Hematopoietic multipotent progenitor cell treated with erythropoietin and hydrocortisone succinate and interleukin-3 and kit ligand, for 15 days (in vitro differentiated cells): ENCODE results near the gene CCL21.
"Not testable (repeated sequence)": the region's sequence is repeated elsewhere in the genome, so short reads cannot be mapped to it uniquely, and the experiment has no call there.

ENCODE experiments used
- DNase-seq: peaks from one replicate; pipeline ENCODE4 v3.0.0-alpha.2; 2015; ENCODE audit warnings: low spot score

The CCL21 gene, protein sequence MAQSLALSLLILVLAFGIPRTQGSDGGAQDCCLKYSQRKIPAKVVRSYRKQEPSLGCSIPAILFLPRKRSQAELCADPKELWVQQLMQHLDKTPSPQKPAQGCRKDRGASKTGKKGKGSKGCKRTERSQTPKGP

GRCh38 chr9:34710023-34710422 is at the start of gene CCL21:
CCL21 (minus strand) TSS chr9:34710136; CDS start chr9:34710066, 70 bp downstream.
- DNase-seq = no peak

DNA sequence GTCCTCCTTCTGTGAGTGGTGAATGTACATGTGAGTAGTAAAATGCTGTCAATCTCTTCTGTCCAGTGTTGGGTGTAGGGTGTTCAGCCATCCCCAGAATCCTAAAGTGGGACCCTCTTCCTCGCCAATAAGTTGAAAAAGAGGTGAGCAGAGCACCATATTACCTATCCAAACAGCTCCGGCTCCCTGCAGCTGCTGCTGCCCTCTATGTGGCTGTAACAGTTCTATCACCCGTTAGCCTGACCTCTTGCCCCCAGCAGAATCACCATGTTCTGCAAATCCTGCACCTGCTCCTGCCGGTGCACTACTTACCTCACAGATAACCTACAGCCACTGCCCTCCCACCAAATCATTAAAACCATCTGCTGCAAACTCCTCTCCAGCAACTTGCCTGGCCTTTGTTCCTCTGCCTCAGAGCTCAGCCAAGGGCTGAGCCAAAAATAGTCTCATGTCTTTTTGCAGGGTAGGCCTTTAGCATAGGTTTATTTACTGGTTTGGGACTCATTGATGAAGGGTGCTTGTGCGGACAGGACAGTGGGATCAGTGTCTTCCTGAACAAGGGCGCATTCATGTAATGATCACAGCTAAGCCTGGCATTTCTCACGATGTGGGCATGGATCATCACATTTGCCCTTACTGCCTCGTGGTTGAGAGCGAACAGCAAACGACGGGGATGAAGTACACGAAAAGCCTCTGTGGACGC is 49.6 kb upstream of the CCL21 start:
- no peak for DNase-seq

GRCh38 chr9:34750320-34750719 is 40.4 kb upstream of the CCL21 start:
- DNase-seq = not testable (repeated sequence)

- no peak for DNase-seq
These were observed 36.6 kb upstream of the CCL21 start for GRCh38 chr9:34746526-34746925.

- DNase-seq = no peak
These were observed 34.6 kb upstream of the CCL21 start for GRCh38 chr9:34744295-34745221.

GRCh38 chr9:34742710-34743109 is 32.8 kb upstream of the CCL21 start:
- no peak for DNase-seq

DNA sequence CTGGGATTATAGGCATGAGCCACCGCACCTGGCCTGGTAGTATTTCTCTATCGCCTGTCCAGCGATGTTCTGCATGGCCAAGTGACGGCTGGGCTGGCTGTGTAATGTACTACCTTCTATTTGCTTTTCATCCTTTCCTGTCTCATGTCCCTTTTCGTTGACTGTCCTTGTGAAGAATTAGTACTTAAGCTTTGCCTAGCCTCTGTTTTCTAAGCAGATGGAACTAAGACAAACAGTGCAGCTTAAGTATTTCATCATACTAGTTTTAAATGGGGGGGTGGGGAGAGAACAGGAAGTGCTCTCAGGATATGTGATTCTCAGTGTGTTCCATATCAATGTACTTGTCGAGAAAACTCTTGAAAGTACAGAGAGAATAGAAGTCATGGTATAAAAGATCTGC is 31.7 kb upstream of the CCL21 start:
- DNase-seq = no peak

DNA sequence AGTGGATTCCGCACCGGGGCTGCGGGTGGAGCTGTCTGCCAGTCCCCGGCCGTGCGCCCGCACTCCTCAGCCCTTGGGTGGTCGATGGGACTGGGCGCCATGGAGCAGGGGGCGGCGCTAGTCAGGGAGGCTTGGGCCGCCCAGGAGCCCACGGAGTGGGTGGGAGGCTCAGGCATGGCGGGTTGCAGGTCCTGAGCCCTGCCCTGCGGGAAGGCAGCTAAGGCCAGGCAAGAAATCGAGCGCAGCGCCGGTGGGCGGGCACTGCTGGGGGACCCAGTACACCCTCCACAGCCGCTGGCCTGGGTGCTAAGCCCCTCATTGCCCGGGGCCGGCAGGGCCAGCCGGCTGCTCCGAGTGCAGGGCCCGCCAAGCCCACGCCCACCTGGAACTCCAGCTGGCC is 30.2 kb upstream of the CCL21 start:
- DNase-seq = not testable (repeated sequence)

GRCh38 chr9:34737677-34738260 is 27.8 kb upstream of the CCL21 start:
- DNase-seq = no peak

DNA sequence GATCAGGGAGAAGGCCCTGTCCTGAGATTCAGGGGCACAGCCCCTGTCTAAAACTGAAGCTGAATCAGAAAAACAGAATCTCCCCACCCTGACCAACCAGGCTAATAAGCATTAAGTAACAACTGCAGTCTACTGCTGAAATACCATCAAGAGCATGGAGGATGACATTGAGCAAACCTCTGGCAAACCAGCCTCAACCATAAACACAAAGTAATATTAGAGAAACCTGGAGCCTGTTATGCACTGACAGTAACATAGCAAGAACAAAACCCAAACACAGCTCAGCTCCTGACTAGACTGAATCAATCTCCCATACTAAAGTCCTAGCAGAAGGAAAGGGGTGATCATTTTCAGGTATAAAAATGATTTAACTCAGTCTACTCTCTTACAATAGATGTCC is 24.8 kb upstream of the CCL21 start:
- DNase-seq = no peak

DNA sequence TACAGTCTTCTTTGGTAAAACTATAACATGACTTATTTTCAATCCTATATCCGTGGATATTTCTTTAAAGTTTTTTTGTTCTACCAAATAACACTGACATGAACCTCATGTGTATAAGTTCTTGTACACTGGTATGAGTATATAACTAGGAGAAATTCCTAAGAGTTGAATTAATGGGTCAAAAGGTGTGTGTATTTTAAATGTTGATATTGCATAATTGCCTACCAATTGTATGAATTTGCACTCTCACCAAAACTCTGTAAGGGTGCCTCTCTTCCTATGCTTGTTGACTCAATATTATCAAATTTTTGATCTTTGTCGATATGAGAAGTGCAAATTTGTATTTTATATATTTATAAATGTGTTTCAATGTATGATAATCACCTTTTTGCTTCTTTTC is 22.9 kb upstream of the CCL21 start:
- DNase-seq = no peak

DNA sequence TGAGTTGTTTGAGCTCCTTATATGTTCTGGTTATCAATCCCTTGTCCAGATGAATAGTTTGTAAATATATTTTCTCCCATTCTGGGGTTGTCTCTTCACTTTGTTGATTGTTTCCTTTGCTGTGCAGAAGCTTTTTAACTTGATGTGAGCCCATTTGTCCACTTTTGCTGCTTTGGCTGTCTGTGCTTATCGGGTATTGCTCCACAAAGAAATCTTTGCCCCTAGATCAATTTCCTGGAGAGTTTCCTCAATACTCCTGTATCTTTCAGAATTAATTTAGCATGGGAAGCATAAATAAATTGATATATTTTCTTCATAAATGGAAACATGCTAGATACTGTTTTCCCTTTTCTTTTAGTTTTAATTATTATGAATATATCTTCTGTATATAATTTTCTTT is 22.5 kb upstream of the CCL21 start:
- no peak for DNase-seq

DNA sequence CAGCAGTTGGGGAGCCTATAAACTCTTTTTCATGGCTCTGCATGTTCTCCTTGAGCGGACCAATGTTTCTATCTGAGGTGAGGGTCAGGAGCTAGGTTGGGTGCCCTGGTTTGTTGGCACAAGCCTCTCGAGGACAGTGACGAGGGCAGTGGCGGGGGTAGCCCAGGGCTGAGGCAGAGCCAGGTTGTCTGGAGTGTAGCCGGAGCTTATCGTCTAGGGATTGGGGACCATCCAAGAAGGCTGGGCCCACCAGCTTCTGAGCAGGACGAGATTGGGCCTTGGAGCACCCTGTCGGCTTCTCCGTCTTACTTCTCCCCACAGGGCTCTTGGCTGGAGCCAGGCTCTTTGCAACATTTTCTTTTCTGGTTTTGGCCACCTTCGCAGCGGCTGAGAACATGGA is 13.2 kb upstream of the CCL21 start:
- no peak for DNase-seq

GRCh38 chr9:34719769-34720025 is 9.8 kb upstream of the CCL21 start:
- not testable (repeated sequence) for DNase-seq

DNA sequence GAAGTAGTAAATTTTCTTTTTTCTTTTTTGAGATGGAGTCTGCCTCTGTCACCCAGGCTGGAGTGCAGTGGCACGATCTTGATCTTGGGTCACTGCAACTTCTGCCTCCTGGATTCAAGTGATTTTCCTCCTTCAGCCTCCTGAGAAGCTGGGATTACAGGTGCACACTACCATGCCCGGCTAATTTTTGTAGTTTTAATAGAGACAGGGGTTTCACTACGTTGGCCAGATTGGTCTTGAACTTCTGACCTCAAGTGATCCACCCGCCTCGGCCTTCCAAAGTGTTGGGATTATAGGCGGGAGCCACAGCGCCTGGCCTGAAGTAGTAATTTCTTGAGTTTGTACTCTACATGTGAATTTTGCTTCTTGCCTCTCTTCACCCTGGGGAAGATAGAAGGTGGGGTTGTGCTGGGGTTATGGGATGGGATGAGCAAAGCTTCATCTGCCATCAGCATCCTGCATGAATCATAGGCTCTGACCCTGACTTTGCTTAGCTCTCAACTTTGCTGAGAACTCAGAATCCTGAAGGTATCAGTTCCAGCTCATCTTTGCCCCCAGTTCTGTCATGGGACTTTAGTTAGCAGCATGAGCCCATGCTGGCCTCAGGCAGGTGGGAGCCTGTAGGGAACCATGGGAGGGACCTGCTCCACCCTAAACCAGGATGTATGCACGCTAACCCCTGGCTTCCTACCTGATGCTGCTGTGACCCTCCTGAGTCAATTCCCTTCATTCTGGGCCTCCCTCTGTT is 9.3 kb upstream of the CCL21 start:
- no peak for DNase-seq

GRCh38 chr9:34717996-34718614 is 8.2 kb upstream of the CCL21 start:
- DNase-seq = no peak

DNA sequence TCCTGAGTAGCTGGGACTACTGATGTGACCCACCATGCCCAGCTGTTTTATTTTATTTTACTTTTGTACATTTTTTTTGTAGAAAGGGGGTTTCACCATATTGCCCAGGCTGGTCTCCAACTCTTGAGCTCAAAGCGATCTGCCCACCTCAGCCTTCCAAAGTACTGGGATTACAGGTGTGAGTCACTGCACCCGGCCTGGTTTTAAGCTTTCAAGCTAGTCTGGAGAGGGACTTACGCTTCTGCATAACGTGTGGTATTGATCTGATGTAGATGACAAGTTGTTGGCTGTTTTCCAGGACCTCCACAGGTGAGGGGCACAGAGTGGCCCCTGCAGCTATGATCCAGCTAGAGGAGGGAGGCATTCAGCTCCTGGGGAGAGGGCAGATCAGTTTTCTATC is 6.8 kb upstream of the CCL21 start:
- no peak for DNase-seq

GRCh38 chr9:34715639-34716215 is 5.8 kb upstream of the CCL21 start:
- DNase-seq = no peak

- no peak for DNase-seq
These were observed 4.1 kb upstream of the CCL21 start for GRCh38 chr9:34714007-34714406.

GRCh38 chr9:34712140-34712539 is 2.2 kb upstream of the CCL21 start:
- DNase-seq = no peak

DNA sequence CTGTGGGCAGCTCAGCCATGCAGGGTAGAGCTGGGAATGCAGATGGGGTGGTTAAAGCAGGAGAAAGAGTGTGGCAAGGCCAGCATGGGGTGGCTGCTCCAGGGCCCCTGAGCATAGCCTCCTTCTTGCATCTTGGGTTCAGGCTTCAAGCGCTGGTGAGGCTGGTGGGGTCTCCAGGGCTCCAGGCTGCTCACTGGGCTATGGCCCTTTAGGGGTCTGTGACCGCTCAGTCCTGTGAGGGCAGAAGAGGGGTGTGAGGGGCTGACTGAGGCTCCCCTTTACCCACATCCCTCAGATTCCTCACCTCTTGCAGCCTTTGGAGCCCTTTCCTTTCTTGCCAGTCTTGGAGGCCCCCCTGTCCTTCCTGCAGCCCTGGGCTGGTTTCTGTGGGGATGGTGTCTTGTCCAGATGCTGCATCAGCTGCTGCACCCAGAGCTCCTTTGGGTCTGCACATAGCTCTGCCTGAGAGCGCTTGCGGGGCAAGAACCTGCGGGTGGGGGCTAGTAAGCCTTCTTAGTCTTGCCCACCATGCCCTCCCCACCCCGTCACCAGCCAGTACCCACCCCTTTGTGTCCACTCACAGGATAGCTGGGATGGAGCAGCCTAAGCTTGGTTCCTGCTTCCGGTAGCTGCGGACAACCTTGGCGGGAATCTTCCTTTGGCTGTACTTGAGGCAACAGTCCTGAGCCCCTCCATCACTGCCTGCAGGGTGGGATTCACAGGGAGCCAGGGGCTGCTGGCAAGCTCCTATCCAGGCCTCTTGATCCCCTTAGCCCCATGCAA is 549 bp downstream of the CCL21 start:
- DNase-seq = no peak
